OCI-LY7 (cell line): ENCODE data around the gene WSB1. TPM values are rescaled to one million over a fixed set of nuclear protein-coding genes. Genes with fewer than 3 reads are reported as not detected.

Experiments used
- BruUV-seq: library from RNA; stranded (reverse); fragments of 400-500 nt; replicated peaks from 2 replicates; lab custom pipeline; 2021; lab: Mats Ljungman, UMichigan
- CTCF ChIA-PET: fragments of 300-600 bp; sonication (Branson Sonifier 250); formaldehyde crosslinking; loops from one replicate; lab custom pipeline; 2022; ENCODE audit warnings: antibody characterized with exemption; ENCODE audit not compliant: unreplicated experiment; lab: Charles Lee
- POLR2A ChIA-PET: fragments of 300-600 bp; sonication (Branson Sonifier 250); formaldehyde crosslinking; loops from one replicate; lab custom pipeline; 2022; ENCODE audit warnings: antibody characterized with exemption; lab: Charles Lee
- DNase-seq: peaks from one replicate; pipeline ENCODE4 v3.0.0-alpha.2; 2015; ENCODE audit warnings: low spot score
- H2AFZ ChIP-seq: fragments of 200-600 bp; sonication (generic), shearing (Covaris generic); 2 replicates; pipeline ENCODE4 v1.6.1; 2014; ENCODE audit warnings: mild to moderate bottlenecking, antibody characterized with exemption, low read length, moderate library complexity
- H3K27ac ChIP-seq: fragments of 200-600 bp; sonication (generic); 2 replicates; pipeline ENCODE4 v1.5.1; 2014; ENCODE audit warnings: mixed run types, low read depth, mild to moderate bottlenecking, moderate library complexity, low read length, inconsistent platforms; ENCODE audit not compliant: poor library complexity, severe bottlenecking
- H3K36me3 ChIP-seq: fragments of 200-600 bp; sonication (generic); 2 replicates; pipeline ENCODE4 v1.6.1; 2014; ENCODE audit warnings: mild to moderate bottlenecking, antibody characterized with exemption, low read length, moderate library complexity, mixed read lengths; ENCODE audit not compliant: insufficient read depth
- H3K4me1 ChIP-seq: fragments of 200-600 bp; sonication (generic); 2 replicates; pipeline ENCODE4 v1.5.1; 2014; ENCODE audit warnings: mild to moderate bottlenecking, low read length; ENCODE audit not compliant: insufficient read depth, poor library complexity, severe bottlenecking
- H3K4me2 ChIP-seq: fragments of 200-600 bp; sonication (generic); 2 replicates; pipeline ENCODE4 v1.6.1; 2014; ENCODE audit warnings: mild to moderate bottlenecking, low read length
- H3K4me3 ChIP-seq: fragments of 200-600 bp; sonication (generic); 2 replicates; pipeline ENCODE4 v1.5.1; 2014; ENCODE audit warnings: mild to moderate bottlenecking, low read depth, low read length; ENCODE audit not compliant: poor library complexity, severe bottlenecking
- H3K79me2 ChIP-seq: fragments of 200-600 bp; sonication (generic); 2 replicates; pipeline ENCODE4 v1.6.1; 2016; ENCODE audit warnings: low read depth, mild to moderate bottlenecking, low read length, moderate library complexity, mixed read lengths; ENCODE audit not compliant: insufficient read depth
- H3K9me2 ChIP-seq: fragments of 200-600 bp; sonication (generic); 2 replicates; pipeline ENCODE4 v1.6.1; 2016; ENCODE audit warnings: mild to moderate bottlenecking, low read length, mixed read lengths; ENCODE audit not compliant: insufficient read depth
- H3K9me3 ChIP-seq: fragments of 200-600 bp; sonication (generic); 2 replicates; pipeline ENCODE4 v1.6.1; 2014; ENCODE audit warnings: mild to moderate bottlenecking, mixed run types, low read length, mixed read lengths
- H4K20me1 ChIP-seq: fragments of 200-600 bp; sonication (generic); 2 replicates; pipeline ENCODE4 v1.6.1; 2014; ENCODE audit warnings: mild to moderate bottlenecking, antibody characterized with exemption, low read length, moderate library complexity, mixed read lengths; ENCODE audit not compliant: insufficient read depth
- EZH2phosphoT487 ChIP-seq: fragments of 200-600 bp; sonication (generic); IDR thresholded peaks from 2 replicates; pipeline ENCODE4 v1.6.1; 2018; ENCODE audit warnings: low read depth, borderline replicate concordance, mild to moderate bottlenecking, mixed run types, antibody characterized with exemption, low read length, moderate library complexity, mixed read lengths
- intact Hi-C: fragments of 100-400 bp; cut with micrococcal nuclease; formaldehyde crosslinking; loops from one replicate; pipeline ENCODE4 v1.10.0; 2022; ENCODE audit not compliant: unreplicated experiment
- total RNA-seq, 2 experiments: library from RNA; depleted of rRNA in 1 of 2; stranded (reverse); fragments of >200 nt in 1 of 2; shearing (Covaris generic) in 1 of 2; gene quantifications; 2 replicates each; pipeline ENCODE4 v1.2.3, GENCODE V29; 2014 to 2022
- TF ChIP-seq, protein P1 (sequence below): fragments of 200-600 bp; sonication (generic); conservative IDR thresholded peaks from 2 replicates; pipeline ENCODE4 v1.5.1; 2014; ENCODE audit warnings: mild to moderate bottlenecking, antibody characterized with exemption, low read length, moderate library complexity, mixed read lengths

WSB1 gene
- total RNA-seq, 2 experiments from 2014 or later = 115 to 118 TPM

- Histone ChIP-seq H3K9me2 (no peaks in the 10 kb centered on the region), H3K27ac (no peak overlapping the region), H3K79me2 (no peaks in the 10 kb centered on the region), H3K4me3 (no peak overlapping the region), H3K9me3 (no peaks in the 10 kb centered on the region), H3K4me1 (peaks cover 26% of the 10 kb centered on the region), H3K4me2 (no peak overlapping the region), H2AFZ (no peak overlapping the region), H3K36me3 (no peaks in the 10 kb centered on the region), H4K20me1 (no peaks in the 10 kb centered on the region)
- DNase-seq = no peak
- BruUV-seq = no TSS peak
- ChIA-PET CTCF (no interaction called here), POLR2A (no interaction called here)
- TF ChIP-seq, protein P1, sequence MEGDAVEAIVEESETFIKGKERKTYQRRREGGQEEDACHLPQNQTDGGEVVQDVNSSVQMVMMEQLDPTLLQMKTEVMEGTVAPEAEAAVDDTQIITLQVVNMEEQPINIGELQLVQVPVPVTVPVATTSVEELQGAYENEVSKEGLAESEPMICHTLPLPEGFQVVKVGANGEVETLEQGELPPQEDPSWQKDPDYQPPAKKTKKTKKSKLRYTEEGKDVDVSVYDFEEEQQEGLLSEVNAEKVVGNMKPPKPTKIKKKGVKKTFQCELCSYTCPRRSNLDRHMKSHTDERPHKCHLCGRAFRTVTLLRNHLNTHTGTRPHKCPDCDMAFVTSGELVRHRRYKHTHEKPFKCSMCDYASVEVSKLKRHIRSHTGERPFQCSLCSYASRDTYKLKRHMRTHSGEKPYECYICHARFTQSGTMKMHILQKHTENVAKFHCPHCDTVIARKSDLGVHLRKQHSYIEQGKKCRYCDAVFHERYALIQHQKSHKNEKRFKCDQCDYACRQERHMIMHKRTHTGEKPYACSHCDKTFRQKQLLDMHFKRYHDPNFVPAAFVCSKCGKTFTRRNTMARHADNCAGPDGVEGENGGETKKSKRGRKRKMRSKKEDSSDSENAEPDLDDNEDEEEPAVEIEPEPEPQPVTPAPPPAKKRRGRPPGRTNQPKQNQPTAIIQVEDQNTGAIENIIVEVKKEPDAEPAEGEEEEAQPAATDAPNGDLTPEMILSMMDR = no peak
- no peak for TF ChIP-seq EZH2phosphoT487
- intact Hi-C loops = no loop called here
Measured at GRCh38 chr17:27336184-27336583, 42.3 kb downstream of the WSB1 start.

DNA sequence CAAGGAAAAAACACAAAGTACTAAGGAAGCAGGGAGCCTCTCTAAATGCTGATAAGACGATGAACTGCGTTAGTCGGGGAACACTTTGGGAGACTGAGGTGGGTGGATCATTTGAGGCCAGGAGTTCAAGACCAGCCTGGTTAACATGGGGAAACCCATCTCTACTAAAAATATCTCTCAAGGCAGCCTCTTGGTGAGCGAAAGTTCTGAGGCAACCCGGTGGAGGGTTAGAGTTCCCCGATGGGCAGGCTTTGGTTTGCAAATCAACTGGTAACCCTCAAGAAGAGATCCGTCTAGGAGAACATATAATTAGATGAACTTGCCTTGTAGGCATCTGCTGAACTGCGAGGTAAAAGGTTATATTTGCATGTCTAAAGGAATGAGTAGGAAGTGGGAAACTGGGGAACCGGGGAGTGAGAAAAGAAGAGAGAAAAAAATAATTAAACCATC is 44.6 kb downstream of the WSB1 start:
- Histone ChIP-seq H3K9me2 (no peaks in the 10 kb centered on the region), H2AFZ (no peak overlapping the region), H4K20me1 (no peaks in the 10 kb centered on the region), H3K4me3 (no peak overlapping the region), H3K79me2 (no peaks in the 10 kb centered on the region), H3K4me1 (peaks cover 18% of the 10 kb centered on the region), H3K36me3 (no peaks in the 10 kb centered on the region), H3K4me2 (peak overlapping the region; percentile 44; the same call in 1 of the 2 replicates), H3K27ac (no peak overlapping the region), H3K9me3 (no peaks in the 10 kb centered on the region)
- POLR2A ChIA-PET = no interaction called here
- DNase-seq = no peak
- BruUV-seq = no TSS peak
- intact Hi-C loops = no loop called here
- no peak for TF ChIP-seq EZH2phosphoT487
- TF ChIP-seq, protein P1 = no peak
- CTCF ChIA-PET = no interaction called here

DNA sequence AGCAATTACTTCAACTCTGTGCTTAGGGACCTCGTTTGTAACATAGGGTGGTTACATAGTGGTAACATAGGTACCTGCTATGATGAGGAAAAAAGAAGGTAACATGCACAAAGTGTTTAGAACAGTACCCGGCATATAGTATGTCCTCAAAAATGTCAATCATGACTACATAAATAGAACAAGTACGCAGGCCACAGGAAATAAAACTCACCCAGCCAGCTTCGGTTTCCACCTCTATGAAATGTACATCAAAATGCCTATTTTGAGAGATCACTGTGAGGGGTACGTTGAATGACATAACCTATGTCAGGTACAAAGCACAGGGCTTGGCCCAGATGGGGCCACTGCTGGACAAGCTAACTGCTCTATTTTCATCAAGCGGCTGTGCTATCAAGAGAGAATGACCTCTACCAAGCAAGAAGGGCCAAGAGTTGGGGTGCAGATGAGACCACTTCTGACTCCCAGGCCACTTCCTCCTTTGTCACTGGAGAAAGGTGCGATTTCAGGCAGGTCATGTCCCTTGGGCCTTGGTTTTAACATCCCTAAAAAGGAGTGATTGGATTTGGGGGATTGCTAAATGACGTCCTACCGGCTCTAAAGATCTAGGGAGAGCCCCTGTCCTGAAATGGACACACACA is 45.4 kb downstream of the WSB1 start:
- Histone ChIP-seq H3K79me2 (no peaks in the 10 kb centered on the region), H3K9me3 (no peaks in the 10 kb centered on the region), H4K20me1 (no peaks in the 10 kb centered on the region), H3K9me2 (no peaks in the 10 kb centered on the region), H3K36me3 (no peaks in the 10 kb centered on the region), H3K4me1 (peaks cover 14% of the 10 kb centered on the region), H2AFZ (no peak overlapping the region), H3K27ac (no peak overlapping the region), H3K4me2 (peak overlapping the region; percentile 44; the same call in 1 of the 2 replicates), H3K4me3 (no peak overlapping the region)
- ChIA-PET CTCF (no interaction called here), POLR2A (no interaction called here)
- TF ChIP-seq, protein P1 = no peak
- TF ChIP-seq EZH2phosphoT487 = no peak
- no TSS peak for BruUV-seq
- DNase-seq = no peak
- intact Hi-C loops = no loop called here
